Fibroblast of lung (primary cell): ENCODE measurements around the gene COL25A1. TPM values are rescaled to one million over a fixed set of nuclear protein-coding genes. Genes with fewer than 3 reads are reported as not detected.

ENCODE experiments used
- DNase-seq, 2 donors: peaks; one replicate each; pipeline versions ENCODE4 v3.0.0 to v3.0.0-alpha.2; 2010; ENCODE audit warnings: low read depth in 2 of 2
- H2AFZ ChIP-seq: 2 replicates; pipeline ENCODE4 v1.5.1; 2012; ENCODE audit warnings: low read length, control low read depth, inconsistent platforms
- H3K27ac ChIP-seq: 2 replicates; pipeline ENCODE4 v1.5.1; 2011; ENCODE audit warnings: low read length, control low read depth; ENCODE audit not compliant: insufficient read depth
- H3K27me3 ChIP-seq: 2 replicates; pipeline ENCODE4 v1.5.1; 2011; ENCODE audit warnings: mild to moderate bottlenecking, low read length; ENCODE audit not compliant: control insufficient read depth, insufficient read depth
- H3K36me3 ChIP-seq: 2 replicates; pipeline ENCODE4 v1.5.1; 2011; ENCODE audit warnings: low read length; ENCODE audit not compliant: control insufficient read depth, insufficient read depth
- H3K4me1 ChIP-seq: 2 replicates; pipeline ENCODE4 v1.5.1; 2011; ENCODE audit warnings: low read length; ENCODE audit not compliant: control insufficient read depth, insufficient read depth; ENCODE audit errors: extremely low read depth
- H3K4me2 ChIP-seq: 2 replicates; pipeline ENCODE4 v1.5.1; 2011; ENCODE audit warnings: low read length, control low read depth; ENCODE audit not compliant: insufficient read depth; ENCODE audit errors: extremely low read depth
- H3K4me3 ChIP-seq, 4 experiments: fragments of 200-600 bp in 1 of 4; sonication (generic) in 1 of 4; replicated peaks in 1 of 4; 2 replicates each; pipeline ENCODE4 v1.5.1; 2011 to 2016; ENCODE audit warnings: low read length in 4 of 4, low read depth in 3 of 4, mild to moderate bottlenecking in 3 of 4, control low read depth in 2 of 4, inconsistent platforms in 1 of 4, mixed read lengths in 1 of 4; ENCODE audit not compliant: insufficient read depth in 1 of 4; ENCODE audit errors: control extremely low read depth in 1 of 4
- H3K79me2 ChIP-seq: 2 replicates; pipeline ENCODE4 v1.5.1; 2012; ENCODE audit warnings: mild to moderate bottlenecking, low read length, inconsistent platforms; ENCODE audit not compliant: control insufficient read depth, insufficient read depth
- H3K9ac ChIP-seq: 2 replicates; pipeline ENCODE4 v1.5.1; 2011; ENCODE audit warnings: mild to moderate bottlenecking, low read length, control low read depth; ENCODE audit not compliant: insufficient read depth
- H3K9me3 ChIP-seq: 2 replicates; pipeline ENCODE4 v1.5.1; 2012; ENCODE audit warnings: low read depth, low read length; ENCODE audit not compliant: control insufficient read depth, insufficient read depth
- H4K20me1 ChIP-seq: 2 replicates; pipeline ENCODE4 v1.5.1; 2011; ENCODE audit warnings: low read length; ENCODE audit not compliant: control insufficient read depth, insufficient read depth; ENCODE audit errors: extremely low read depth
- CTCF ChIP-seq, 2 donors: IDR thresholded peaks in 1 of 2; conservative IDR thresholded peaks in 1 of 2; 1 replicate in 1 of 2; 2 replicates in 1 of 2; pipeline ENCODE4 v1.5.1; 2011 to 2012; ENCODE audit warnings: low read length in 2 of 2, control low read depth in 1 of 2, inconsistent platforms in 1 of 2, low read depth in 1 of 2, mild to moderate bottlenecking in 1 of 2
- EZH2 ChIP-seq: IDR thresholded peaks from 2 replicates; pipeline ENCODE4 v1.5.1; 2012; ENCODE audit warnings: low read length, control low read depth, mild to moderate bottlenecking; ENCODE audit errors: missing control alignments
- polyA plus RNA-seq, 2 donors: library from polyadenylated mRNA; depleted of rRNA in 1 of 2; stranded (reverse) in 1 of 2; unstranded in 1 of 2; fragments of >200 nt; gene quantifications; 2 replicates each; pipeline ENCODE4 v1.2.1, GENCODE V29; 2011 to 2012; ENCODE audit warnings: missing spikeins in 1 of 2
- total RNA-seq: library from RNA; depleted of rRNA; stranded (reverse); fragments of >200 nt; gene quantifications from 2 replicates; pipeline ENCODE4 v1.2.1, GENCODE V29; 2014

COL25A1 gene
- total and polyA plus RNA-seq, 2 donors (not counting 1 experiment from before 2014, with no cell fraction given): under 0.01 to 0.01 TPM

GRCh38 chr4:108900018-108900580 is 402.4 kb downstream of the COL25A1 start:
- Histone ChIP-seq H3K27me3 (no peaks in the 10 kb centered on the region), H2AFZ (no peak overlapping the region), H3K4me2 (no peak overlapping the region), H3K79me2 (no peaks in the 10 kb centered on the region), H3K4me1 (no peaks in the 10 kb centered on the region), H4K20me1 (no peaks in the 10 kb centered on the region), H3K9me3 (no peaks in the 10 kb centered on the region), H3K36me3 (no peaks in the 10 kb centered on the region), H3K9ac (no peak overlapping the region), H3K4me3 (no peak overlapping the region), H3K27ac (no peak overlapping the region)
- no peak for DNase-seq
- TF ChIP-seq CTCF (conservative IDR thresholded peaks at IDR 0.05 in 1 of 2, IDR thresholded peaks at IDR 0.05 in 1 of 2; ENCODE audit: low read depth in 1 of 2, low read length in 2 of 2): no peak
- TF ChIP-seq EZH2: no peak

- Histone ChIP-seq H3K27me3 (no peaks in the 10 kb centered on the region), H3K9ac (no peak overlapping the region), H3K27ac (no peak overlapping the region), H3K36me3 (no peaks in the 10 kb centered on the region), H3K4me2 (no peak overlapping the region), H3K4me1 (no peaks in the 10 kb centered on the region), H3K4me3 (no peak overlapping the region), H3K9me3 (no peaks in the 10 kb centered on the region), H4K20me1 (no peaks in the 10 kb centered on the region), H2AFZ (no peak overlapping the region), H3K79me2 (no peaks in the 10 kb centered on the region)
- DNase-seq: no peak
- TF ChIP-seq CTCF (conservative IDR thresholded peaks at IDR 0.05 in 1 of 2, IDR thresholded peaks at IDR 0.05 in 1 of 2; ENCODE audit: low read depth in 1 of 2, low read length in 2 of 2): no peak
- TF ChIP-seq EZH2: no peak
Observed at GRCh38 chr4:108893468-108893867, 409.0 kb downstream of the COL25A1 start.

GRCh38 chr4:108891896-108892590 is 410.4 kb downstream of the COL25A1 start:
- H4K20me1 ChIP-seq: no peaks in the 10 kb centered on the region
- no peak overlapping the region for H3K4me2 ChIP-seq
- H3K79me2 ChIP-seq: no peaks in the 10 kb centered on the region
- TF ChIP-seq CTCF (conservative IDR thresholded peaks at IDR 0.05 in 1 of 2, IDR thresholded peaks at IDR 0.05 in 1 of 2; ENCODE audit: low read depth in 1 of 2, low read length in 2 of 2) (no peak), EZH2 (no peak)
- no peak overlapping the region for H2AFZ ChIP-seq
- no peaks in the 10 kb centered on the region for H3K9me3 ChIP-seq
- H3K9ac ChIP-seq: no peak overlapping the region
- H3K27me3 ChIP-seq: no peaks in the 10 kb centered on the region
- no peak for DNase-seq
- H3K27ac ChIP-seq: no peak overlapping the region
- no peaks in the 10 kb centered on the region for H3K4me1 ChIP-seq
- H3K36me3 ChIP-seq: no peaks in the 10 kb centered on the region
- no peak overlapping the region for H3K4me3 ChIP-seq
